T-helper 1 cell treated with Interleukin-12 subunit alpha and Interleukin-12 subunit beta and Interleukin-4 antibody, amounts not matched to agents 30 ng/mL and 1 ng/mL, for 36 hours (primary cell): ENCODE measurements around the gene UBLCP1. TPM values are rescaled to one million over a fixed set of nuclear protein-coding genes. Genes with fewer than 3 reads are reported as not detected.

ENCODE experiments used
- intact Hi-C: fragments of 100-400 bp; cut with micrococcal nuclease; formaldehyde crosslinking; loops from one replicate; pipeline ENCODE4 v1.15.1; 2024
- total RNA-seq: library from RNA; stranded (reverse); gene quantifications from 2 replicates; pipeline ENCODE4 v1.2.3, GENCODE V29; 2022

Gene UBLCP1
- total RNA-seq, 1 donor from 2014 or later = 31.9 TPM

GRCh38 chr5:159310511-159310910, 47.4 kb downstream of the UBLCP1 start:
- intact Hi-C loops = no loop called here

- intact Hi-C loops = no loop called here
These were observed 48.0 kb downstream of the UBLCP1 start for GRCh38 chr5:159311063-159311462.

GRCh38 chr5:159313197-159313596, 50.1 kb downstream of the UBLCP1 start:
- intact Hi-C loops = no loop called here

- intact Hi-C loops = loop anchor here (1.0 to 5.0 kb wide), 5 partner anchors 30 to 620 kb away; no protein-coding TSS in a partner anchor
These were observed 53.7 kb downstream of the UBLCP1 start for GRCh38 chr5:159316519-159317383.

- intact Hi-C loops = loop anchor here (2.0 to 5.0 kb wide), 2 partner anchors 141 to 621 kb away; no protein-coding TSS in a partner anchor
These were observed 54.8 kb downstream of the UBLCP1 start for GRCh38 chr5:159317849-159318248.

- intact Hi-C loops = loop anchor here (5.0 kb wide), 1 partner anchor 141 kb away; no protein-coding TSS in a partner anchor
These were observed 55.4 kb downstream of the UBLCP1 start for GRCh38 chr5:159318448-159318847.

- intact Hi-C loops = loop anchor here (5.0 kb wide), 1 partner anchor 142 kb away; no protein-coding TSS in a partner anchor
These were observed 56.3 kb downstream of the UBLCP1 start for GRCh38 chr5:159319363-159319762.

GRCh38 chr5:159319832-159320231, 56.7 kb downstream of the UBLCP1 start:
- intact Hi-C loops = loop anchor here (5.0 kb wide), 1 partner anchor 143 kb away; no protein-coding TSS in a partner anchor

GRCh38 chr5:159322180-159322579, 59.1 kb downstream of the UBLCP1 start:
- intact Hi-C loops = no loop called here

GRCh38 chr5:159324102-159324755, 61.1 kb downstream of the UBLCP1 start:
- intact Hi-C loops = no loop called here

- intact Hi-C loops = no loop called here
These were observed 61.9 kb downstream of the UBLCP1 start for GRCh38 chr5:159324986-159325385.

- intact Hi-C loops = loop anchor here (5.0 to 10.0 kb wide), 2 partner anchors 173 to 1085 kb away; partner anchors contain the start of gene SLU7
These were observed 67.2 kb downstream of the UBLCP1 start, which contains the start of gene IL12B for GRCh38 chr5:159330131-159330800. IL12B (minus strand) TSS chr5:159330487; CDS start chr5:159326782, 3,705 bp downstream.

GRCh38 chr5:159331093-159331973, 68.2 kb downstream of the UBLCP1 start:
- intact Hi-C loops = loop anchor here (1.0 to 10.0 kb wide), 6 partner anchors 68 to 1083 kb away; partner anchors contain the start of genes SLU7, TTC1 and UBLCP1

- intact Hi-C loops = loop anchor here (5.0 to 10.0 kb wide), 2 partner anchors 176 to 1082 kb away; partner anchors contain the start of gene SLU7
These were observed 69.9 kb downstream of the UBLCP1 start for GRCh38 chr5:159332800-159333544.

- intact Hi-C loops = loop anchor here (5.0 to 10.0 kb wide), 2 partner anchors 176 to 1081 kb away; partner anchors contain the start of gene SLU7
These were observed 70.4 kb downstream of the UBLCP1 start for GRCh38 chr5:159333545-159333925.
